Lower lobe of right lung (tissue), 2 donors: ENCODE measurements around the gene HPCAL4. TPM values are rescaled to one million over a fixed set of nuclear protein-coding genes. Genes with fewer than 3 reads are reported as not detected.

Source experiments
- ATAC-seq, 2 donors: fragments of 200-7000 bp; cut with Tn5 transposase; one replicate each; pipeline ENCODE4 v1.9.1; 2020 to 2022; ENCODE audit warnings: mild to moderate bottlenecking in 2 of 2, moderate library complexity in 2 of 2
- DNase-seq: peaks from one replicate; pipeline ENCODE4 v3.0.0-alpha.2; 2020
- H3K27ac ChIP-seq: fragments of 200-600 bp; one replicate; pipeline ENCODE4 v1.8.0; 2022
- H3K27me3 ChIP-seq: fragments of 200-600 bp; one replicate; pipeline ENCODE4 v1.8.0; 2022; ENCODE audit warnings: low read depth
- H3K36me3 ChIP-seq: fragments of 200-600 bp; one replicate; pipeline ENCODE4 v1.8.0; 2022; ENCODE audit warnings: mild to moderate bottlenecking
- H3K4me1 ChIP-seq: fragments of 200-600 bp; one replicate; pipeline ENCODE4 v1.8.0; 2022
- H3K4me3 ChIP-seq: fragments of 200-600 bp; one replicate; pipeline ENCODE4 v1.8.0; 2022; ENCODE audit warnings: mild to moderate bottlenecking
- H3K9me3 ChIP-seq: fragments of 200-600 bp; one replicate; pipeline ENCODE4 v1.8.0; 2022
- CTCF ChIP-seq: fragments of 200-600 bp; IDR thresholded peaks from one replicate; pipeline ENCODE4 v1.8.0; 2022; ENCODE audit warnings: antibody characterized with exemption, mild to moderate bottlenecking
- intact Hi-C: fragments of 100-400 bp; cut with DNase I; formaldehyde crosslinking; loops from one replicate; pipeline ENCODE4 v1.11.0; 2022
- total RNA-seq: library from RNA; stranded (reverse); fragmentation: NEBNext Ultra II Directional; extraction: Animal tissue kit (Norgen Biotek cat#: 25700); gene quantifications from one replicate; pipeline ENCODE4 v1.2.1, GENCODE V29; 2021
- donor health status: DM: no; HTN: yes; CAD: no; lungs with severe emphysema.

HPCAL4 gene
- total RNA-seq, 1 donor from 2014 or later, result 0.41 TPM

- intact Hi-C loops, result no loop called here
- DNase-seq, result no peak
- Histone ChIP-seq H3K27ac (no peak overlapping the region), H3K9me3 (no peaks in the 10 kb centered on the region), H3K4me1 (peaks cover 17% of the 10 kb centered on the region), H3K27me3 (no peaks in the 10 kb centered on the region), H3K4me3 (no peak overlapping the region), H3K36me3 (no peaks in the 10 kb centered on the region)
- no peak for ATAC-seq
- no peak for TF ChIP-seq CTCF
Measured at GRCh38 chr1:39648496-39648895, 42.7 kb downstream of the HPCAL4 start.

- no peaks in the 10 kb centered on the region for H3K27me3 ChIP-seq
- intact Hi-C loops, result no loop called here
- H3K9me3 ChIP-seq, result no peaks in the 10 kb centered on the region
- H3K4me3 ChIP-seq, result no peak overlapping the region
- no peaks in the 10 kb centered on the region for H3K36me3 ChIP-seq
- peak overlapping the region; percentile 67 for H3K27ac ChIP-seq
- no peak for TF ChIP-seq CTCF
- DNase-seq (no peak), ATAC-seq (no peak)
- H3K4me1 ChIP-seq, result peaks cover 14% of the 10 kb centered on the region
Measured at GRCh38 chr1:39647247-39647646, 44.0 kb downstream of the HPCAL4 start.

- Histone ChIP-seq H3K27ac (peak overlapping the region; percentile 70), H3K27me3 (no peaks in the 10 kb centered on the region), H3K9me3 (no peaks in the 10 kb centered on the region), H3K4me3 (no peak overlapping the region), H3K4me1 (peaks cover 14% of the 10 kb centered on the region), H3K36me3 (no peaks in the 10 kb centered on the region)
- peak; percentile 68 for ATAC-seq
- intact Hi-C loops, result no loop called here
- DNase-seq, result no peak
- TF ChIP-seq CTCF, result no peak
Measured at GRCh38 chr1:39646232-39647081, 44.8 kb downstream of the HPCAL4 start.

GRCh38 chr1:39645411-39646043 is 45.7 kb downstream of the HPCAL4 start:
- no peak for ATAC-seq
- no peaks in the 10 kb centered on the region for H3K36me3 ChIP-seq
- no peak for DNase-seq
- H3K4me3 ChIP-seq, result no peak overlapping the region
- no peak for TF ChIP-seq CTCF
- intact Hi-C loops, result no loop called here
- no peaks in the 10 kb centered on the region for H3K27me3 ChIP-seq
- H3K27ac ChIP-seq, result no peak overlapping the region
- no peaks in the 10 kb centered on the region for H3K9me3 ChIP-seq
- peaks cover 14% of the 10 kb centered on the region for H3K4me1 ChIP-seq

- ATAC-seq, result no peak
- Histone ChIP-seq H3K9me3 (no peaks in the 10 kb centered on the region), H3K4me3 (no peak overlapping the region), H3K27ac (no peak overlapping the region), H3K27me3 (no peaks in the 10 kb centered on the region), H3K4me1 (peaks cover 17% of the 10 kb centered on the region), H3K36me3 (no peaks in the 10 kb centered on the region)
- TF ChIP-seq CTCF, result no peak
- intact Hi-C loops, result no loop called here
- DNase-seq, result no peak
Measured at GRCh38 chr1:39643705-39644104, 47.5 kb downstream of the HPCAL4 start.
